Activated T-cell treated with anti-CD3 and anti-CD28 coated beads, Interleukin-2, amount 50 U/mL, for 4 hours (primary cell): ENCODE data around the gene ISL2. TPM values are rescaled to one million over a fixed set of nuclear protein-coding genes. Genes with fewer than 3 reads are reported as not detected.
A peak's percentile ranks its signal among the peaks of the same experiment; 100 is the strongest.
"Not testable (repeated sequence)": the region's sequence is repeated elsewhere in the genome, so short reads cannot be mapped to it uniquely, and the experiment has no call there.

Source experiments
- ATAC-seq, 2 donors: fragments of 200-7000 bp; cut with Tn5 transposase; one replicate each; pipeline ENCODE4 v1.10.0; 2021
- DNase-seq: peaks from one replicate; pipeline ENCODE4 v3.0.0-alpha.2; 2020
- H3K27me3 Mint-ChIP-seq: one replicate; pipeline ENCODE4 v1.8.0; 2021; ENCODE audit warnings: low read depth, mixed read lengths
- H3K36me3 Mint-ChIP-seq: one replicate; pipeline ENCODE4 v1.8.0; 2022; ENCODE audit warnings: mixed read lengths; ENCODE audit not compliant: insufficient read depth
- H3K4me1 Mint-ChIP-seq: one replicate; pipeline ENCODE4 v1.8.0; 2021; ENCODE audit warnings: low read depth, mixed read lengths
- H3K4me3 Mint-ChIP-seq: one replicate; pipeline ENCODE4 v1.8.0; 2021; ENCODE audit warnings: mild to moderate bottlenecking, moderate library complexity, mixed read lengths
- H3K9me3 Mint-ChIP-seq: one replicate; pipeline ENCODE4 v1.8.0; 2021; ENCODE audit warnings: mixed read lengths
- total RNA-seq, 3 donors: library from RNA; stranded (reverse); gene quantifications; one replicate each; pipeline ENCODE4 v1.2.1, GENCODE V29; 2021

ISL2 gene
- total RNA-seq, 3 donors from 2014 or later, result 0.11 TPM; not detected in 2

DNA sequence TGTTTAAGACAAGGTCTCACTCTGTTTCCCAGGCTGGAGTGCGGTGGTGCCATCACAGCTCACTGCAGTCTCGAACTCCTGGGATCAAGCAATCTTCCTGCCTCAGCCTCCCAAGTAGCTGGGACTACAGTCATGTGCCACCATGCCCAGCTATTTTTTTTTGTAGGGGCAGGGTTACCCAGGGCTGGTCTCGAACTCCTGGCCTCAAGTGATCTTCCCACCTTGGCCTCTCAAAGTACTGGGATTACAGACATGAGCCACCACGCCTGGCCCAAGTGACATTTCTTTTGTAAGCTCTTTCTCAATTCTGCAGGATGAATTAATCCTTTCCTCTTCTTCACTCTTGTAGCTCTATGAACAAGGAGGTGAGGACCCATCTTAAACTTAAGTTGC, 23.4 kb upstream of the ISL2 start:
- H3K27me3 Mint-ChIP-seq, DNase-seq, H3K36me3 Mint-ChIP-seq, H3K9me3 Mint-ChIP-seq, ATAC-seq: not testable (repeated sequence)
- Mint-ChIP-seq H3K4me3 (peak overlapping the region; percentile 22), H3K4me1 (peaks cover 20% of the 10 kb centered on the region)

- H3K36me3 Mint-ChIP-seq, result no peaks in the 10 kb centered on the region
- no peak overlapping the region for H3K4me3 Mint-ChIP-seq
- H3K4me1 Mint-ChIP-seq, result peaks cover 14% of the 10 kb centered on the region
- H3K9me3 Mint-ChIP-seq, result no peaks in the 10 kb centered on the region
- ATAC-seq (no peak), DNase-seq (no peak)
- H3K27me3 Mint-ChIP-seq, result peaks cover 2% of the 10 kb centered on the region
These were observed 22.8 kb upstream of the ISL2 start for GRCh38 chr15:76313731-76314130.

- Mint-ChIP-seq H3K4me3 (no peak overlapping the region), H3K9me3 (no peaks in the 10 kb centered on the region), H3K4me1 (no peaks in the 10 kb centered on the region), H3K36me3 (no peaks in the 10 kb centered on the region), H3K27me3 (peaks cover 32% of the 10 kb centered on the region)
- ATAC-seq, result no peak
- no peak for DNase-seq
These were observed 16.6 kb upstream of the ISL2 start for GRCh38 chr15:76320012-76320411.

DNA sequence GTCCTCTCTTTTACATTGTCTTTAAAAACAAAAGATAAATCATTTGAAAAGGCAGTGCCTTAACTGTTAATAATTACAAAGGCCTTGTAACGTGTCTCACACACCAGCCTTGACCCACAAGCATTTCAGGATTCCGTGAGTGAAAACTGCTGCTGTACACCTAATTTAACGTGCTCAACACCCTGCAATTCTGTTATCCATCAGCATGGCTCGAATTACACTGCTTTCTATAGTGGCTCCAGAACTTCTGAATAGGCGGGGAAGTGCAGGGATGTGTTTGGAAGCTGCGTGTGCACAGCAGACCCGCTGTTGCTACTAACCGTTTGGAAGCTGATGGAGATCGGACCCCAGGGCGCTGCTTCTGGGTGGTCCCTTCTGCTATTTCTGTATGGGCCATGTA, 15.4 kb upstream of the ISL2 start:
- Mint-ChIP-seq H3K9me3 (no peaks in the 10 kb centered on the region), H3K36me3 (no peaks in the 10 kb centered on the region), H3K4me3 (no peak overlapping the region), H3K4me1 (no peaks in the 10 kb centered on the region), H3K27me3 (peaks cover 38% of the 10 kb centered on the region)
- ATAC-seq (no peak), DNase-seq (no peak)

DNA sequence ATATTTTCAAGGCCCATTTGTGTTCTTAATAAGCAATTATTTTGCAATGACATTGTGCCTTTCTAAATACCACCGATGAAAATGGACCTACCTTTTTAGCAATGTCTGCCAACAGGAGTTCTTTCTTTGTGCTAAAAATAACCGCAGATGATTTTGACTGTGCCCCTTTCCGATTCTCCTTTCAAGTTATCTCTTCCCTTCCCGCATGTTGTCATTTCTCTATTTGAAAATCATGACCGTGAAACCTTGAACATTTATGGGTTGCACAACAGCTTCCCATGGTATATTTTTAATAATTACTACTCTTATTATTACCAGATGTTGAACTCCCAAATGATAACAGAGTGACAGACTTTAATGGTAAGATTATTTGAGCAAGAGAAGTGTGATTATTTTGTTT, 15.0 kb upstream of the ISL2 start:
- Mint-ChIP-seq H3K4me1 (no peaks in the 10 kb centered on the region), H3K4me3 (no peak overlapping the region), H3K27me3 (peaks cover 41% of the 10 kb centered on the region), H3K9me3 (no peaks in the 10 kb centered on the region), H3K36me3 (no peaks in the 10 kb centered on the region)
- no peak for ATAC-seq
- no peak for DNase-seq

- no peaks in the 10 kb centered on the region for H3K4me1 Mint-ChIP-seq
- no peak for DNase-seq
- peaks cover 53% of the 10 kb centered on the region for H3K27me3 Mint-ChIP-seq
- no peaks in the 10 kb centered on the region for H3K9me3 Mint-ChIP-seq
- ATAC-seq, result no peak
- H3K36me3 Mint-ChIP-seq, result no peaks in the 10 kb centered on the region
- no peak overlapping the region for H3K4me3 Mint-ChIP-seq
These were observed 12.5 kb upstream of the ISL2 start for GRCh38 chr15:76324066-76324465.

- no peaks in the 10 kb centered on the region for H3K36me3 Mint-ChIP-seq
- no peak overlapping the region for H3K4me3 Mint-ChIP-seq
- no peak for ATAC-seq
- DNase-seq, result no peak
- peaks cover 63% of the 10 kb centered on the region for H3K27me3 Mint-ChIP-seq
- no peaks in the 10 kb centered on the region for H3K4me1 Mint-ChIP-seq
- no peaks in the 10 kb centered on the region for H3K9me3 Mint-ChIP-seq
These were observed 10.9 kb upstream of the ISL2 start for GRCh38 chr15:76325704-76326103.

- DNase-seq (no peak), ATAC-seq (no peak)
- H3K9me3 Mint-ChIP-seq, result no peaks in the 10 kb centered on the region
- peaks cover 64% of the 10 kb centered on the region for H3K27me3 Mint-ChIP-seq
- H3K36me3 Mint-ChIP-seq, result no peaks in the 10 kb centered on the region
- no peak overlapping the region for H3K4me3 Mint-ChIP-seq
- no peaks in the 10 kb centered on the region for H3K4me1 Mint-ChIP-seq
These were observed 9.1 kb upstream of the ISL2 start for GRCh38 chr15:76327191-76328105.

GRCh38 chr15:76328106-76328696, 8.4 kb upstream of the ISL2 start:
- ATAC-seq (no peak), DNase-seq (no peak)
- no peaks in the 10 kb centered on the region for H3K36me3 Mint-ChIP-seq
- H3K9me3 Mint-ChIP-seq, result no peaks in the 10 kb centered on the region
- no peak overlapping the region for H3K4me3 Mint-ChIP-seq
- peaks cover 61% of the 10 kb centered on the region for H3K27me3 Mint-ChIP-seq
- H3K4me1 Mint-ChIP-seq, result no peaks in the 10 kb centered on the region

GRCh38 chr15:76328958-76329357, 7.6 kb upstream of the ISL2 start:
- DNase-seq (no peak), ATAC-seq (no peak)
- no peaks in the 10 kb centered on the region for H3K36me3 Mint-ChIP-seq
- H3K9me3 Mint-ChIP-seq, result no peaks in the 10 kb centered on the region
- H3K4me1 Mint-ChIP-seq, result no peaks in the 10 kb centered on the region
- no peak overlapping the region for H3K4me3 Mint-ChIP-seq
- peaks cover 61% of the 10 kb centered on the region for H3K27me3 Mint-ChIP-seq

DNA sequence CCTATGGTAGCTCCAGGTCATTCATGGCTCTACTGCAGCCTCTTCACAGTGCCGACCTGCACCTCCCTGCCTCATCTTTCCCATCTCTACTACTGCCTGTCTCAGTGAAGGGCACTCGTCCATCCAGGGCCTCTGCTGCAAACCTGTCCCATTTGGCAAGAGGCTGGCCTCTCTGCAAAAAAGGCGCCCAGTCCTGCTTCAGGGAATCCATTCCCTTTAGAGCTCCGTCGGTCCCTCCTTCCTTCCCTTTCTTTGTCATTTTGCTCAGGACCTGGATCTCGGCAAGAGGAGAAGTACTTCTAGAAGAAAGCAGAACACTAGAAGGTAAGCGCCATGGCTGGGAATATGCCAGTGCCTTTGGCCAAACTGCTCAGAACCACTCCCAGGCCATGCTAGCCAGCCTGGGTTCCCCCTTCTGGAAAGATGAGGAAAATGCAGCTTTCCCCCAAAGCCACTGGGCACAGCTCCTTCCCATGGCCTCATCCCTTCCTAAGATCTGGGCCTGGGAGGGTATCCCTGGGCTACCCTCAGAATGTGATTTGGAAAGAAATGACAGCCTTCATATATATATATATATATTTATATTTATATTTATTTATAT, 6.4 kb upstream of the ISL2 start:
- H3K4me3 Mint-ChIP-seq, result no peak overlapping the region
- no peaks in the 10 kb centered on the region for H3K36me3 Mint-ChIP-seq
- H3K9me3 Mint-ChIP-seq, result no peaks in the 10 kb centered on the region
- peaks cover 2% of the 10 kb centered on the region for H3K4me1 Mint-ChIP-seq
- DNase-seq, result no peak
- ATAC-seq, result no peak
- peaks cover 64% of the 10 kb centered on the region for H3K27me3 Mint-ChIP-seq

DNA sequence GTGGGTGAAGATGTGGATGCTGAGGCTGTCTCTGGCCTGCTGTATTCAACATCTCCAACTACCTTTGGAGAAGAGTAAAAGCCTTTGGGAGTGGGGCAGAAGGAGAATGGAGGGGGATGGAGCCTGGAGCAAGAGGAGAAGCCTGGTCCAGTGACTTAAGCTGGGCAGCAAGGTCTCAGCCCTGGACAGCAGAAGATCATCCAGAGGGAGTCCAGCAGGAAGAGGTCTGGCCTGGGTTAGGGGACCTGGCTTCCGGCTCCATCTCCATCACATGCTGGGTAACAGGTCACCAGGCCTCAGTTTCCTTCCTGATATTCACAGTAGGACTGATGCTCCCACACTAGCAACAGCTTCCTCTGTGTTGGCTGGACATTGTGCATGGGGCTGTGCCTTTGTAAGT, 3.8 kb upstream of the ISL2 start:
- no peaks in the 10 kb centered on the region for H3K9me3 Mint-ChIP-seq
- no peak overlapping the region for H3K4me3 Mint-ChIP-seq
- peaks cover 23% of the 10 kb centered on the region for H3K4me1 Mint-ChIP-seq
- ATAC-seq (no peak), DNase-seq (no peak)
- peaks cover 78% of the 10 kb centered on the region for H3K27me3 Mint-ChIP-seq
- no peaks in the 10 kb centered on the region for H3K36me3 Mint-ChIP-seq

- Mint-ChIP-seq H3K9me3 (no peaks in the 10 kb centered on the region), H3K27me3 (peaks cover 73% of the 10 kb centered on the region), H3K36me3 (no peaks in the 10 kb centered on the region), H3K4me3 (no peak overlapping the region), H3K4me1 (peaks cover 23% of the 10 kb centered on the region)
- DNase-seq (no peak), ATAC-seq (no peak)
These were observed 3.3 kb upstream of the ISL2 start for GRCh38 chr15:76333309-76333708.

DNA sequence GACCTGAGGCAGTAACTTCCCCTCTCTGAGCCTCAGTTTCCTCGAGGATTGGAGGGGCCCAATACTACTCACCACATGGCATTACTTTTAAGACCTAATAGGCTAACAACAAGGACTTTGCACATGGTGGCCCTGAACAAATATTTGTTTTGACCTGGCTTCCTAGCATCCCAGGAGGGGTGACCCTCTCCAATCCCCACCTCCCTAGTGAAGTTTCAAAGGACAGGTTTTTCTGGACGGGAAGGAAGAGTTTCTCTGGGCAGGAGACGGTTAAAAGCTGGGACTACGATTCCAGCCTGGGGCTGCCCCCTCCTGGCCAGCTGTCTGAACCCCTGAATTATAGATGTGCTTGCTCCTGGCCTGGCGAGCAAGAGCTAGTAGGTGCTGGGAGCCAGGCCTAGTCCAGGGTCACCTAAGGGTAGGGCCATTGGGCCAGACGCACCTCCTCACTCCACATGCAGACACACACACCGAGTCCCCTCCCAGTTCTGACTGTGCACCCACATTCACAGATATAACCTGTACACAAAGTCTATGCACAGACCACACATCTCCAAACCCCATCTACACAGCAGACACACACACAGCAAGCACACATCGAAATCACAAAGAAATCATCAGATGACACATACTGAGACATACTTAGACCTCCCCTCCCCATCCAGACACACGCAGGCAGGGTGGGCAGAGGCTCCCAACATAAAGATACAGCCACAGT, 2.7 kb upstream of the ISL2 start:
- Mint-ChIP-seq H3K36me3 (no peaks in the 10 kb centered on the region), H3K27me3 (peaks cover 75% of the 10 kb centered on the region), H3K4me3 (no peak overlapping the region), H3K4me1 (peaks cover 29% of the 10 kb centered on the region), H3K9me3 (no peaks in the 10 kb centered on the region)
- DNase-seq, result no peak
- peak in 1 of 2 donors; percentile 24 for ATAC-seq
